K562 (cell line): Measurements from ENCODE around the gene PLS1. TPM values are rescaled to one million over a fixed set of nuclear protein-coding genes. Genes with fewer than 3 reads are reported as not detected.
A peak's percentile ranks its signal among the peaks of the same experiment; 100 is the strongest.

Experiments
- ATAC-seq: fragments of 200-7000 bp; cut with Tn5 transposase; 3 replicates; pipeline ENCODE4 v1.9.1; 2020; ENCODE audit warnings: moderate library complexity
- Bru-seq: library from RNA; stranded (reverse); fragments of 400-500 nt; gene quantifications from one replicate; lab custom pipeline; 2021; lab: Mats Ljungman, UMichigan
- BruChase-seq, 2 experiments: library from RNA; stranded (reverse); fragments of 400-500 nt; gene quantifications; one replicate each; lab custom pipeline; 2021; lab: Mats Ljungman, UMichigan
- BruUV-seq: library from RNA; stranded (reverse); fragments of 400-500 nt; replicated peaks from 2 replicates; lab custom pipeline; 2021; lab: Mats Ljungman, UMichigan
- CTCF ChIA-PET: fragments of 300-600 bp; formaldehyde crosslinking; extraction: SDS; loops from one replicate; lab custom pipeline; 2021; ENCODE audit warnings: low intra/inter-chr PET ratio; lab: Yijun Ruan, JAX
- POLR2A ChIA-PET: fragments of 300-600, 350-650 bp; sonication (Branson Sonifier 250); formaldehyde crosslinking; extraction: SDS; loops from one replicate; lab custom pipeline; 2021; ENCODE audit warnings: antibody characterized with exemption, inconsistent platforms; lab: Yijun Ruan, JAX
- DNase-seq, 4 experiments: peaks; one replicate each; pipeline versions ENCODE4 v3.0.0 to v3.0.0-alpha.2; 2011 to 2018; ENCODE audit warnings: low spot score in 3 of 4, mixed read lengths in 3 of 4; ENCODE audit errors: extremely low read depth in 1 of 4
- FAIRE-seq: peaks from 2 replicates; lab custom pipeline; 2011; peaks lifted over from hg19 to GRCh38; lab: Jason Lieb, UNC
- H2AFZ ChIP-seq: 2 replicates; pipeline ENCODE4 v1.6.0; 2011; ENCODE audit warnings: low read depth, low read length, control low read depth, inconsistent platforms
- H3K27ac ChIP-seq: fragments of 200-600 bp; 3 replicates; pipeline ENCODE4 v1.8.0; 2011; ENCODE audit warnings: low read depth, mild to moderate bottlenecking, control low read depth, inconsistent platforms, low read length, moderate library complexity, mixed read lengths; ENCODE audit errors: extremely low read depth
- H3K27me3 ChIP-seq, 2 experiments: fragments of 300-600 bp in 1 of 2; 2 replicates in 1 of 2; 3 replicates in 1 of 2; pipeline versions ENCODE4 v1.6.0 to v1.8.0; 2011; ENCODE audit warnings: inconsistent platforms in 2 of 2, low read length in 2 of 2, mild to moderate bottlenecking in 1 of 2, mixed read lengths in 1 of 2, moderate library complexity in 1 of 2; ENCODE audit not compliant: control insufficient read depth in 2 of 2, insufficient read depth in 2 of 2
- H3K36me3 ChIP-seq: fragments of 300-600 bp; 3 replicates; pipeline ENCODE4 v1.8.0; 2011; ENCODE audit warnings: mild to moderate bottlenecking, low read length, inconsistent platforms; ENCODE audit not compliant: control insufficient read depth, insufficient read depth
- H3K4me1 ChIP-seq, 2 experiments: fragments of 200-600 bp in 1 of 2; replicated peaks in 1 of 2; 2 replicates in 1 of 2; 3 replicates in 1 of 2; pipeline versions ENCODE4 v1.5.1 to v1.8.0; 2011; ENCODE audit warnings: inconsistent platforms in 2 of 2, low read length in 2 of 2, mild to moderate bottlenecking in 1 of 2, mixed read lengths in 1 of 2, moderate library complexity in 1 of 2; ENCODE audit not compliant: control insufficient read depth in 2 of 2, insufficient read depth in 2 of 2
- H3K4me2 ChIP-seq: 2 replicates; pipeline ENCODE4 v1.6.1; 2011; ENCODE audit warnings: low read length, control low read depth, inconsistent platforms, mixed read lengths; ENCODE audit not compliant: insufficient read depth
- H3K4me3 ChIP-seq: fragments of 200-600 bp; sonication (generic), shearing (Covaris generic); 2 replicates; pipeline ENCODE4 v1.5.1; 2016; ENCODE audit warnings: control low read depth, inconsistent platforms
- H3K79me2 ChIP-seq: fragments of 200-600 bp; 3 replicates; pipeline ENCODE4 v1.8.0; 2011; ENCODE audit warnings: low read length, inconsistent platforms; ENCODE audit not compliant: control insufficient read depth, insufficient read depth
- H3K9ac ChIP-seq, 2 experiments: 2 replicates each; pipeline versions ENCODE4 v1.6.0 to v1.6.1; 2011; ENCODE audit warnings: low read depth in 2 of 2, low read length in 2 of 2, control low read depth in 1 of 2, inconsistent platforms in 1 of 2, mild to moderate bottlenecking in 1 of 2, mixed read lengths in 1 of 2; ENCODE audit not compliant: insufficient read depth in 1 of 2
- H3K9me1 ChIP-seq: one replicate; pipeline ENCODE4 v1.6.0; 2011; ENCODE audit warnings: inconsistent platforms, mild to moderate bottlenecking, low read length, moderate library complexity; ENCODE audit not compliant: control insufficient read depth, insufficient read depth
- H3K9me3 ChIP-seq: replicated peaks from 2 replicates; pipeline ENCODE4 v1.5.1; 2011; ENCODE audit warnings: low read depth, low read length, inconsistent platforms; ENCODE audit not compliant: control insufficient read depth, insufficient read depth
- H4K20me1 ChIP-seq: replicated peaks from 2 replicates; pipeline ENCODE4 v1.6.1; 2011; ENCODE audit warnings: low read length, inconsistent platforms, mixed read lengths; ENCODE audit not compliant: control insufficient read depth, insufficient read depth
- BACH1 ChIP-seq: fragments of 200-800 bp; sonication (Bioruptor generic); IDR thresholded peaks from 2 replicates; pipeline ENCODE4 v1.6.1; 2016; ENCODE audit warnings: missing genetic modification characterization, missing compliant biosample characterization
- CBX1 ChIP-seq: sonication (generic); IDR thresholded peaks from 2 replicates; pipeline ENCODE4 v1.6.1; 2016; ENCODE audit warnings: antibody characterized with exemption, low read depth, mild to moderate bottlenecking
- E2F6 ChIP-seq, 2 experiments: IDR thresholded peaks; 2 replicates each; pipeline ENCODE4 v1.6.1; 2011; ENCODE audit warnings: borderline replicate concordance in 1 of 2, control low read depth in 1 of 2, low read depth in 1 of 2, low read length in 1 of 2, mild to moderate bottlenecking in 1 of 2, mixed read lengths in 1 of 2, moderate library complexity in 1 of 2; ENCODE audit not compliant: insufficient read depth in 1 of 2, insufficient read length in 1 of 2, poor library complexity in 1 of 2, severe bottlenecking in 1 of 2; ENCODE audit errors: extremely low read depth in 1 of 2
- ELK3 ChIP-seq: fragments of 450-650 bp; formaldehyde crosslinking; IDR thresholded peaks from 2 replicates; pipeline ENCODE4 v1.4.0; 2020; ENCODE audit warnings: mild to moderate bottlenecking
- HDAC6 ChIP-seq: IDR thresholded peaks from 2 replicates; pipeline ENCODE4 v1.6.1; 2012; ENCODE audit warnings: low read depth, mild to moderate bottlenecking, control low read depth, inconsistent platforms, low read length, moderate library complexity
- SLC30A9 ChIP-seq: fragments of 250-450 bp; sonication (Bioruptor Pico); IDR thresholded peaks from 2 replicates; pipeline ENCODE4 v1.8.0; 2022; ENCODE audit warnings: mild to moderate bottlenecking, moderate library complexity
- SPI1 ChIP-seq: IDR thresholded peaks from 2 replicates; pipeline ENCODE4 v1.6.1; 2011; ENCODE audit warnings: low read depth, low read length, control low read depth, borderline replicate concordance
- STAT6 ChIP-seq: sonication (generic); formaldehyde crosslinking; IDR thresholded peaks from 2 replicates; pipeline ENCODE4 v1.8.1; 2023; ENCODE audit warnings: mild to moderate bottlenecking, missing genetic modification reagents
- ZNF239 ChIP-seq: fragments of 250-450 bp; sonication (Bioruptor Pico); IDR thresholded peaks from 2 replicates; pipeline ENCODE4 v1.4.0; 2020; ENCODE audit warnings: mild to moderate bottlenecking
- WGBS: fragments of 100-300 bp; shearing (Covaris generic); methylation state at CpG from one replicate; pipeline ENCODE4 v1.1.6; 2016; ENCODE audit warnings: low coverage, mixed read lengths; ENCODE audit not compliant: insufficient coverage; ENCODE audit errors: missing lambda C conversion rate; 5-methylcytosine and 5-hydroxymethylcytosine counted together
- in situ Hi-C: fragments of 300-500 bp; cut with MboI; formaldehyde crosslinking; loops from 4 replicates; pipeline ENCODE4 v1.15.0; 2018; ENCODE audit warnings: inconsistent platforms, mixed read lengths
- intact Hi-C: fragments of 100-400 bp; cut with micrococcal nuclease; formaldehyde crosslinking; loops from 2 replicates; pipeline ENCODE4 v1.14.2; 2022
- long read RNA-seq, 3 experiments: library from polyadenylated mRNA in 2 of 3; library from RNA in 1 of 3; unstranded in 2 of 3; stranded (forward) in 1 of 3; transcript quantifications; one replicate each; pipeline ENCODE4 v2.0.0, GENCODE V29; 2019 to 2022
- polyA minus RNA-seq, 3 experiments: library from RNA; depleted of rRNA, polyadenylated mRNA; stranded (reverse); fragments of >200 nt; gene quantifications; 2 replicates each; pipeline ENCODE4 v1.2.3, GENCODE V29; 2011
- polyA plus RNA-seq, 8 experiments: library from polyadenylated mRNA; depleted of rRNA in 4 of 8; stranded (reverse) in 5 of 8; unstranded in 3 of 8; fragments of >200 nt; fragmentation: Nextera tagmentation in 2 of 8; fragmentation: Illumina TruSeq in 1 of 8; extraction: Ambion mirVana in 2 of 8; extraction: Trizol in 1 of 8; gene quantifications; 2 replicates each; pipeline versions ENCODE4 v1.2.1 to v1.2.3, GENCODE V29; 2011 to 2014; ENCODE audit warnings: inconsistent platforms in 1 of 8, missing spikeins in 1 of 8
- total RNA-seq, 7 experiments: library from RNA; depleted of rRNA in 6 of 7; stranded (reverse); fragments of >200 nt in 6 of 7; fragmentation: Illumina TruSeq in 2 of 7; extraction: Trizol in 2 of 7; gene quantifications; 2 replicates each; pipeline versions ENCODE4 v1.2.1 to v1.2.3, GENCODE V29; 2011 to 2021; ENCODE audit warnings: low replicate concordance in 1 of 7

PLS1 gene
- total RNA-seq (2011; cell fraction: chromatin; rRNA removed; ENCODE audit: low replicate concordance), result 6.6 and 24.4 TPM in 2 replicates
- 1.8 and 2.2 TPM in 2 replicates for total RNA-seq (2011; cell fraction: nucleolus; rRNA removed)
- 10.0 and 11.6 TPM in 2 replicates for total RNA-seq (2011; cell fraction: nucleoplasm; rRNA removed)
- total RNA-seq (2014; rRNA removed), result 7.8 and 9.5 TPM in 2 replicates
- 16.2 and 17.8 TPM in 2 replicates for total RNA-seq (2014; rRNA removed; fragmentation: Illumina TruSeq; extraction: Trizol)
- 11.9 and 13.7 TPM in 2 replicates for total RNA-seq (2015; rRNA removed; fragmentation: Illumina TruSeq; extraction: Trizol)
- 9.0 and 11.5 TPM in 2 replicates for total RNA-seq (2021)
- 10.8 and 20.1 TPM in 2 replicates for polyA plus RNA-seq (2011; rRNA removed)
- polyA plus RNA-seq (2011; cell fraction: cytosol; rRNA removed), result 3.5 and 6.8 TPM in 2 replicates
- polyA plus RNA-seq (2011; cell fraction: nucleus; rRNA removed), result 4.2 and 4.5 TPM in 2 replicates
- polyA plus RNA-seq (2012), result 6.4 and 7.2 TPM in 2 replicates
- 9.9 and 13.0 TPM in 2 replicates for polyA plus RNA-seq (2014; fragmentation: Illumina TruSeq; extraction: Trizol)
- 10 to 100 TPM; 10.6 to 21.3 TPM for polyA plus RNA-seq (2014; fragmentation: Nextera tagmentation; extraction: Ambion mirVana)
- polyA plus RNA-seq (2014; rRNA removed), result 6.1 and 11.0 TPM in 2 replicates
- 23.9 and 26.7 TPM in 2 replicates for polyA minus RNA-seq (2011; rRNA and poly(A)+ RNA removed)
- 6.5 and 10.6 TPM in 2 replicates for polyA minus RNA-seq (2011; cell fraction: cytosol; rRNA and poly(A)+ RNA removed)
- polyA minus RNA-seq (2011; cell fraction: nucleus; rRNA and poly(A)+ RNA removed), result 5.5 and 10.4 TPM in 2 replicates
- percentile 64 among the genes with signal in this experiment for Bru-seq, nascent RNA
- BruChase-seq, experiment 1, labeled RNA remaining after a 2-hour chase, result percentile 63 among the genes with signal in this experiment
- BruChase-seq, experiment 2, labeled RNA remaining after a 6-hour chase, result percentile 63 among the genes with signal in this experiment
- long read RNA-seq, experiment 1, transcript PLS1-202 (16 exons, 3,706 nt), result major isoform, 40 of 66 reads
- long read RNA-seq, experiment 1, partial matches to known transcripts, result 6 of 66 reads
- long read RNA-seq, experiment 1, other reads (novel, unspliced or antisense), result 20 of 66 reads
- long read RNA-seq, experiment 2, partial matches to known transcripts, result 1 of 10 reads
- long read RNA-seq, experiment 2, other reads (novel, unspliced or antisense), result 8 of 10 reads
- long read RNA-seq, experiment 3, transcript PLS1-202 (16 exons, 3,706 nt), result major isoform, 5 of 11 reads
- long read RNA-seq, experiment 3, partial matches to known transcripts, result 2 of 11 reads
- long read RNA-seq, experiment 3, other reads (novel, unspliced or antisense), result 4 of 11 reads

- Histone ChIP-seq H4K20me1 (no peaks in the 10 kb centered on the region), H3K4me2 (peak within 1 kb of the TSS; percentile 84), H3K4me3 (peak within 1 kb of the TSS; percentile 72), H3K4me1 (peaks cover 0 to 14% of the 10 kb centered on the region in 2 experiments; a peak in 3 of 5 replicates), H3K9ac (peak within 1 kb of the TSS; percentile 74 to 94), H3K27ac (peak within 1 kb of the TSS; percentile 62), H3K36me3 (no peaks in the 10 kb centered on the region), H3K79me2 (peaks cover 27% of the 10 kb centered on the region), H3K27me3 (no peaks in the 10 kb centered on the region), H3K9me3 (no peaks in the 10 kb centered on the region), H2AFZ (peak within 1 kb of the TSS; percentile 97), H3K9me1 (no peaks in the 10 kb centered on the region)
- POLR2A ChIA-PET, result interaction anchor here (1.2 to 3.1 kb wide), 3 partner anchors 13 to 128 kb away, joined by 4 to 11 read pairs (median 8); partner anchors contain the start of genes ATR and TRPC1
- no TSS peak for BruUV-seq
- CTCF ChIA-PET, result interaction anchor here (0.9 kb wide), 1 partner anchor 9 kb away, joined by 4 read pairs; no protein-coding TSS in a partner anchor
- peak; percentile 92 for ATAC-seq
- peak; percentile 90 for FAIRE-seq
- DNase-seq, result peak; percentile 95 to 98 (median 98)
- in situ Hi-C loops (loop anchor here (10.0 kb wide), 1 partner anchor 229 kb away; no protein-coding TSS in a partner anchor), intact Hi-C loops (loop anchor here (5.0 kb wide), 1 partner anchor 131 kb away; no protein-coding TSS in a partner anchor)
- WGBS, result under 1% methylated on average over 53 of the region's 56 CpGs
- peak; percentile 66 to 74 for TF ChIP-seq E2F6 (IDR thresholded peaks at IDR 0.05; ENCODE audit: borderline replicate concordance in 1 of 2, extremely low read depth in 1 of 2, insufficient read depth in 1 of 2, insufficient read length in 1 of 2, low read depth in 1 of 2, low read length in 1 of 2, poor library complexity in 1 of 2, severe bottlenecking in 1 of 2)
- TF ChIP-seq STAT6, result 0 out of 2 replicates have a peak, but pooled peaks have one; percentile 49
- no peak for TF ChIP-seq HDAC6
- TF ChIP-seq SPI1, result peak; percentile 52; the same call in 1 of the 2 replicates
- TF ChIP-seq ELK3, result no peak
- no peak for TF ChIP-seq SLC30A9 (CRISPR knock-in tag)
- peak; percentile 85 for TF ChIP-seq CBX1
- TF ChIP-seq ZNF239 (CRISPR knock-in tag), result no peak
- TF ChIP-seq BACH1 (tag), result no peak
These were observed at the start of gene PLS1 for GRCh38 chr3:142595951-142596725. Gene PLS1 (plus strand): TSS chr3:142596393. CDS start chr3:142664238, 67,845 bp downstream.
